OCI-LY7 (cell line): ENCODE data around the gene ZNF407. TPM values are rescaled to one million over a fixed set of nuclear protein-coding genes. Genes with fewer than 3 reads are reported as not detected.

Experiments used
- BruUV-seq: library from RNA; stranded (reverse); fragments of 400-500 nt; replicated peaks from 2 replicates; lab custom pipeline; 2021; lab: Mats Ljungman, UMichigan
- CTCF ChIA-PET: fragments of 300-600 bp; sonication (Branson Sonifier 250); formaldehyde crosslinking; loops from one replicate; lab custom pipeline; 2022; ENCODE audit warnings: antibody characterized with exemption; ENCODE audit not compliant: unreplicated experiment; lab: Charles Lee
- POLR2A ChIA-PET: fragments of 300-600 bp; sonication (Branson Sonifier 250); formaldehyde crosslinking; loops from one replicate; lab custom pipeline; 2022; ENCODE audit warnings: antibody characterized with exemption; lab: Charles Lee
- DNase-seq: peaks from one replicate; pipeline ENCODE4 v3.0.0-alpha.2; 2015; ENCODE audit warnings: low spot score
- H2AFZ ChIP-seq: fragments of 200-600 bp; sonication (generic), shearing (Covaris generic); 2 replicates; pipeline ENCODE4 v1.6.1; 2014; ENCODE audit warnings: mild to moderate bottlenecking, antibody characterized with exemption, low read length, moderate library complexity
- H3K27ac ChIP-seq: fragments of 200-600 bp; sonication (generic); 2 replicates; pipeline ENCODE4 v1.5.1; 2014; ENCODE audit warnings: mixed run types, low read depth, mild to moderate bottlenecking, moderate library complexity, low read length, inconsistent platforms; ENCODE audit not compliant: poor library complexity, severe bottlenecking
- H3K36me3 ChIP-seq: fragments of 200-600 bp; sonication (generic); 2 replicates; pipeline ENCODE4 v1.6.1; 2014; ENCODE audit warnings: mild to moderate bottlenecking, antibody characterized with exemption, low read length, moderate library complexity, mixed read lengths; ENCODE audit not compliant: insufficient read depth
- H3K4me1 ChIP-seq: fragments of 200-600 bp; sonication (generic); 2 replicates; pipeline ENCODE4 v1.5.1; 2014; ENCODE audit warnings: mild to moderate bottlenecking, low read length; ENCODE audit not compliant: insufficient read depth, poor library complexity, severe bottlenecking
- H3K4me2 ChIP-seq: fragments of 200-600 bp; sonication (generic); 2 replicates; pipeline ENCODE4 v1.6.1; 2014; ENCODE audit warnings: mild to moderate bottlenecking, low read length
- H3K4me3 ChIP-seq: fragments of 200-600 bp; sonication (generic); 2 replicates; pipeline ENCODE4 v1.5.1; 2014; ENCODE audit warnings: mild to moderate bottlenecking, low read depth, low read length; ENCODE audit not compliant: poor library complexity, severe bottlenecking
- H3K79me2 ChIP-seq: fragments of 200-600 bp; sonication (generic); 2 replicates; pipeline ENCODE4 v1.6.1; 2016; ENCODE audit warnings: low read depth, mild to moderate bottlenecking, low read length, moderate library complexity, mixed read lengths; ENCODE audit not compliant: insufficient read depth
- H3K9me2 ChIP-seq: fragments of 200-600 bp; sonication (generic); 2 replicates; pipeline ENCODE4 v1.6.1; 2016; ENCODE audit warnings: mild to moderate bottlenecking, low read length, mixed read lengths; ENCODE audit not compliant: insufficient read depth
- H3K9me3 ChIP-seq: fragments of 200-600 bp; sonication (generic); 2 replicates; pipeline ENCODE4 v1.6.1; 2014; ENCODE audit warnings: mild to moderate bottlenecking, mixed run types, low read length, mixed read lengths
- H4K20me1 ChIP-seq: fragments of 200-600 bp; sonication (generic); 2 replicates; pipeline ENCODE4 v1.6.1; 2014; ENCODE audit warnings: mild to moderate bottlenecking, antibody characterized with exemption, low read length, moderate library complexity, mixed read lengths; ENCODE audit not compliant: insufficient read depth
- CTCF ChIP-seq: fragments of 200-600 bp; sonication (generic); conservative IDR thresholded peaks from 2 replicates; pipeline ENCODE4 v1.5.1; 2014; ENCODE audit warnings: mild to moderate bottlenecking, antibody characterized with exemption, low read length, moderate library complexity, mixed read lengths
- EZH2phosphoT487 ChIP-seq: fragments of 200-600 bp; sonication (generic); IDR thresholded peaks from 2 replicates; pipeline ENCODE4 v1.6.1; 2018; ENCODE audit warnings: low read depth, borderline replicate concordance, mild to moderate bottlenecking, mixed run types, antibody characterized with exemption, low read length, moderate library complexity, mixed read lengths
- intact Hi-C: fragments of 100-400 bp; cut with micrococcal nuclease; formaldehyde crosslinking; loops from one replicate; pipeline ENCODE4 v1.10.0; 2022; ENCODE audit not compliant: unreplicated experiment
- total RNA-seq, 2 experiments: library from RNA; depleted of rRNA in 1 of 2; stranded (reverse); fragments of >200 nt in 1 of 2; shearing (Covaris generic) in 1 of 2; gene quantifications; 2 replicates each; pipeline ENCODE4 v1.2.3, GENCODE V29; 2014 to 2022

ZNF407 gene
- total RNA-seq, 2 experiments from 2014 or later: 8.9 to 11.9 TPM

GRCh38 chr18:74626049-74626874 lies 28.6 kb downstream of the ZNF407 start:
- intact Hi-C loops: no loop called here
- ChIA-PET CTCF (no interaction called here), POLR2A (no interaction called here)
- Histone ChIP-seq H3K27ac (no peak overlapping the region), H3K4me3 (no peak overlapping the region), H3K9me3 (no peaks in the 10 kb centered on the region), H4K20me1 (no peaks in the 10 kb centered on the region; the same call in 1 of the 2 replicates), H3K36me3 (no peaks in the 10 kb centered on the region), H3K9me2 (no peaks in the 10 kb centered on the region), H3K4me1 (no peaks in the 10 kb centered on the region), H2AFZ (no peak overlapping the region), H3K79me2 (no peaks in the 10 kb centered on the region), H3K4me2 (no peak overlapping the region)
- no peak for TF ChIP-seq EZH2phosphoT487
- no peak for TF ChIP-seq CTCF
- DNase-seq: no peak
- BruUV-seq: no TSS peak

GRCh38 chr18:74630804-74631203 lies 33.1 kb downstream of the ZNF407 start:
- no TSS peak for BruUV-seq
- no peak overlapping the region for H3K4me2 ChIP-seq
- POLR2A ChIA-PET: no interaction called here
- intact Hi-C loops: no loop called here
- no peaks in the 10 kb centered on the region for H3K9me2 ChIP-seq
- no peak overlapping the region for H2AFZ ChIP-seq
- TF ChIP-seq EZH2phosphoT487 (no peak), CTCF (no peak)
- H3K4me1 ChIP-seq: no peaks in the 10 kb centered on the region
- DNase-seq: no peak
- H3K27ac ChIP-seq: no peak overlapping the region
- H3K9me3 ChIP-seq: no peaks in the 10 kb centered on the region
- no peaks in the 10 kb centered on the region for H3K79me2 ChIP-seq
- peaks cover 5% of the 10 kb centered on the region; the same call in 1 of the 2 replicates for H3K36me3 ChIP-seq
- CTCF ChIA-PET: no interaction called here
- no peaks in the 10 kb centered on the region for H4K20me1 ChIP-seq
- H3K4me3 ChIP-seq: no peak overlapping the region

GRCh38 chr18:74631212-74631611 lies 33.5 kb downstream of the ZNF407 start:
- H3K79me2 ChIP-seq: no peaks in the 10 kb centered on the region
- H3K4me2 ChIP-seq: no peak overlapping the region
- no peak overlapping the region for H3K27ac ChIP-seq
- CTCF ChIA-PET: no interaction called here
- POLR2A ChIA-PET: no interaction called here
- H3K9me3 ChIP-seq: no peaks in the 10 kb centered on the region
- intact Hi-C loops: no loop called here
- TF ChIP-seq CTCF (no peak), EZH2phosphoT487 (no peak)
- DNase-seq: no peak
- H3K4me3 ChIP-seq: no peak overlapping the region
- BruUV-seq: no TSS peak
- no peaks in the 10 kb centered on the region for H3K4me1 ChIP-seq
- no peaks in the 10 kb centered on the region for H4K20me1 ChIP-seq
- peaks cover 5% of the 10 kb centered on the region; the same call in 1 of the 2 replicates for H3K36me3 ChIP-seq
- no peak overlapping the region for H2AFZ ChIP-seq
- H3K9me2 ChIP-seq: no peaks in the 10 kb centered on the region
